WTC11 (cell line): ENCODE measurements around the gene GPR17. TPM values are rescaled to one million over a fixed set of nuclear protein-coding genes. Genes with fewer than 3 reads are reported as not detected.

Experiments used
- ATAC-seq: fragments of 200-7000 bp; cut with Tn5 transposase; 2 replicates; pipeline ENCODE4 v1.10.0; 2021; ENCODE audit warnings: mild to moderate bottlenecking, moderate library complexity
- CTCF ChIA-PET: fragments of 300-600 bp; sonication (Branson Sonifier 250); formaldehyde crosslinking; loops from one replicate; lab custom pipeline; 2021; ENCODE audit warnings: antibody characterized with exemption; lab: Charles Lee
- POLR2A ChIA-PET: fragments of 350-600 bp; sonication (Branson Sonifier 250); formaldehyde crosslinking; loops from one replicate; lab custom pipeline; 2021; ENCODE audit warnings: antibody characterized with exemption; lab: Charles Lee
- DNase-seq: peaks from one replicate; pipeline ENCODE4 v3.0.0; 2021; ENCODE audit warnings: low spot score
- H3K27ac Mint-ChIP-seq: 2 replicates; pipeline ENCODE4 v1.8.0; 2021; ENCODE audit warnings: mixed read lengths
- H3K27me3 Mint-ChIP-seq: 2 replicates; pipeline ENCODE4 v1.8.0; 2021; ENCODE audit warnings: low read depth, mild to moderate bottlenecking, moderate library complexity, mixed read lengths
- H3K36me3 Mint-ChIP-seq: 2 replicates; pipeline ENCODE4 v1.8.0; 2021; ENCODE audit warnings: mixed read lengths
- H3K4me1 Mint-ChIP-seq: 2 replicates; pipeline ENCODE4 v1.8.0; 2022; ENCODE audit warnings: mixed read lengths
- H3K4me3 Mint-ChIP-seq: 2 replicates; pipeline ENCODE4 v1.8.0; 2021; ENCODE audit warnings: mild to moderate bottlenecking, moderate library complexity, mixed read lengths
- H3K9me3 Mint-ChIP-seq: 2 replicates; pipeline ENCODE4 v1.8.0; 2021; ENCODE audit warnings: mixed read lengths
- AR ChIP-seq: fragments of 250-450 bp; sonication (Bioruptor Pico); IDR thresholded peaks from 2 replicates; pipeline ENCODE4 v1.9.0; 2021; ENCODE audit warnings: mild to moderate bottlenecking
- ATF6 ChIP-seq: sonication (generic); formaldehyde crosslinking; IDR thresholded peaks from 2 replicates; pipeline ENCODE4 v1.8.1; 2023; ENCODE audit warnings: mild to moderate bottlenecking, missing genetic modification reagents
- CREB1 ChIP-seq: sonication (generic); formaldehyde crosslinking; IDR thresholded peaks from 2 replicates; pipeline ENCODE4 v1.8.0; 2023; ENCODE audit warnings: mild to moderate bottlenecking, missing genetic modification reagents
- CREM ChIP-seq: sonication (generic); formaldehyde crosslinking; IDR thresholded peaks from 2 replicates; pipeline ENCODE4 v1.8.1; 2022; ENCODE audit warnings: mild to moderate bottlenecking, missing genetic modification reagents, moderate library complexity
- EMX1 ChIP-seq: fragments of 250-450 bp; sonication (Bioruptor Pico); IDR thresholded peaks from 2 replicates; pipeline ENCODE4 v1.8.0; 2021; ENCODE audit warnings: mild to moderate bottlenecking
- FOXK1 ChIP-seq: sonication (generic); formaldehyde crosslinking; IDR thresholded peaks from 2 replicates; pipeline ENCODE4 v1.8.0; 2022; ENCODE audit warnings: mild to moderate bottlenecking, moderate library complexity, missing genetic modification reagents
- GTF2I ChIP-seq: fragments of 250-450 bp; sonication (Bioruptor Pico); conservative IDR thresholded peaks from 2 replicates; pipeline ENCODE4 v1.4.0; 2021; ENCODE audit warnings: mild to moderate bottlenecking
- JAZF1 ChIP-seq: fragments of 250-450 bp; sonication (Bioruptor Pico); IDR thresholded peaks from 2 replicates; pipeline ENCODE4 v1.9.0; 2021; ENCODE audit warnings: moderate library complexity, mild to moderate bottlenecking, inconsistent platforms
- KAT7 ChIP-seq: sonication (generic); formaldehyde crosslinking; IDR thresholded peaks from 2 replicates; pipeline ENCODE4 v1.8.1; 2023; ENCODE audit warnings: missing genetic modification reagents, mild to moderate bottlenecking, borderline replicate concordance
- MXD4 ChIP-seq: fragments of 250-450 bp; sonication (Bioruptor Pico); IDR thresholded peaks from 2 replicates; pipeline ENCODE4 v1.8.0; 2021; ENCODE audit warnings: mild to moderate bottlenecking, moderate library complexity, borderline replicate concordance
- NFYB ChIP-seq: sonication (generic); formaldehyde crosslinking; conservative IDR thresholded peaks from 2 replicates; pipeline ENCODE4 v1.8.0; 2022; ENCODE audit warnings: low read depth, missing genetic modification reagents
- NR2C2 ChIP-seq: sonication (generic); formaldehyde crosslinking; IDR thresholded peaks from 2 replicates; pipeline ENCODE4 v1.8.0; 2022; ENCODE audit warnings: mild to moderate bottlenecking, missing genetic modification reagents
- PRDM15 ChIP-seq: sonication (generic); formaldehyde crosslinking; IDR thresholded peaks from 2 replicates; pipeline ENCODE4 v1.8.0; 2022; ENCODE audit warnings: missing genetic modification reagents
- RELA ChIP-seq: sonication (generic); formaldehyde crosslinking; IDR thresholded peaks from 2 replicates; pipeline ENCODE4 v1.8.1; 2022; ENCODE audit warnings: missing genetic modification reagents, mild to moderate bottlenecking, borderline replicate concordance
- TEAD4 ChIP-seq: sonication (generic); formaldehyde crosslinking; IDR thresholded peaks from 2 replicates; pipeline ENCODE4 v1.8.0; 2022; ENCODE audit warnings: mild to moderate bottlenecking, missing genetic modification reagents
- USF1 ChIP-seq: sonication (generic); formaldehyde crosslinking; IDR thresholded peaks from 2 replicates; pipeline ENCODE4 v1.8.0; 2022; ENCODE audit warnings: mild to moderate bottlenecking, missing genetic modification reagents
- ZNF232 ChIP-seq: sonication (generic); formaldehyde crosslinking; IDR thresholded peaks from 2 replicates; pipeline ENCODE4 v1.8.0; 2022; ENCODE audit warnings: mild to moderate bottlenecking, missing genetic modification reagents
- ZNF423 ChIP-seq: fragments of 250-450 bp; sonication (Bioruptor Pico); IDR thresholded peaks from 2 replicates; pipeline ENCODE4 v2.1.2; 2022; ENCODE audit warnings: mild to moderate bottlenecking, moderate library complexity
- total RNA-seq: library from RNA; stranded (reverse); gene quantifications from 3 replicates; pipeline ENCODE4 v1.2.3, GENCODE V29; 2021
- TF ChIP-seq, protein P1 (sequence below): fragments of 250-450 bp; sonication (Bioruptor Pico); IDR thresholded peaks from 2 replicates; pipeline ENCODE4 v1.8.0; 2021; ENCODE audit warnings: mild to moderate bottlenecking

GPR17 gene
- total RNA-seq, 1 experiment from 2014 or later = not detected

DNA sequence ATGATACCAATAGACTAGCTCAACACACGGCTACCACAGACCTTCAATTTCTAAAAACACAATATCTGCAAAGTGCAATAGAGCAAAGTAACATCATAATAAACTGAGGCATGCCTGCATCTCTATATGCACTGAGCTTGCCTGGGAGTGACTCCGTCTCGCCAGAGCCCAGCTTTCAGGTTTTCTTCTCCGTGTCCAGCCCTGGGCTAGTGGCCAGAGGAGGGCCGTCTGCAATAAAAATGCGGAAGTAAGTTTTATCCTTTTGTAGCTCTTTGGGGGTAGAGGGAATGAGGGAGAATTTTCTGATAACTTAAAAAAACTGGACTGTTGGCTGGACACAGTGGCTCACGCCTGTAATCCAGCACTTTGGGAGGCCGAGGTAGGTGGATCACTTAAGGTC lies 41.0 kb upstream of the GPR17 start:
- H3K27me3 Mint-ChIP-seq = peaks cover 3% of the 10 kb centered on the region; the same call in 1 of the 2 replicates
- ATAC-seq (no peak), DNase-seq (no peak)
- H3K4me3 Mint-ChIP-seq = no peak overlapping the region
- H3K4me1 Mint-ChIP-seq = no peaks in the 10 kb centered on the region
- POLR2A ChIA-PET = no interaction called here
- TF ChIP-seq FOXK1 (CRISPR knock-in tag) (no peak), NFYB (CRISPR knock-in tag) (no peak), PRDM15 (no peak)
- H3K9me3 Mint-ChIP-seq = peaks cover 7% of the 10 kb centered on the region
- H3K36me3 Mint-ChIP-seq = no peaks in the 10 kb centered on the region
- CTCF ChIA-PET = interaction anchor here (2.7 kb wide), 1 partner anchor 13 kb away, joined by 17 read pairs; no protein-coding TSS in a partner anchor
- no peak overlapping the region for H3K27ac Mint-ChIP-seq

GRCh38 chr2:127605691-127606263 lies 40.2 kb upstream of the GPR17 start:
- TF ChIP-seq NR2C2 (CRISPR knock-in tag) = no peak
- TF ChIP-seq NFYB (CRISPR knock-in tag) = no peak
- TF ChIP-seq USF1 (CRISPR knock-in tag) = no peak
- no peak for TF ChIP-seq ZNF423
- TF ChIP-seq, protein P1, sequence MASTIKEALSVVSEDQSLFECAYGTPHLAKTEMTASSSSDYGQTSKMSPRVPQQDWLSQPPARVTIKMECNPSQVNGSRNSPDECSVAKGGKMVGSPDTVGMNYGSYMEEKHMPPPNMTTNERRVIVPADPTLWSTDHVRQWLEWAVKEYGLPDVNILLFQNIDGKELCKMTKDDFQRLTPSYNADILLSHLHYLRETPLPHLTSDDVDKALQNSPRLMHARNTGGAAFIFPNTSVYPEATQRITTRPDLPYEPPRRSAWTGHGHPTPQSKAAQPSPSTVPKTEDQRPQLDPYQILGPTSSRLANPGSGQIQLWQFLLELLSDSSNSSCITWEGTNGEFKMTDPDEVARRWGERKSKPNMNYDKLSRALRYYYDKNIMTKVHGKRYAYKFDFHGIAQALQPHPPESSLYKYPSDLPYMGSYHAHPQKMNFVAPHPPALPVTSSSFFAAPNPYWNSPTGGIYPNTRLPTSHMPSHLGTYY = no peak
- no peak for TF ChIP-seq ATF6 (CRISPR knock-in tag)
- no peak for TF ChIP-seq EMX1 (CRISPR knock-in tag)
- no peak for TF ChIP-seq CREB1
- TF ChIP-seq AR (CRISPR knock-in tag) = no peak
- TF ChIP-seq TEAD4 = no peak
- TF ChIP-seq RELA = no peak
- no peak for TF ChIP-seq CREM (CRISPR knock-in tag)
- TF ChIP-seq KAT7 (CRISPR knock-in tag) = no peak
- no peak for TF ChIP-seq MXD4
- TF ChIP-seq GTF2I = no peak
- TF ChIP-seq JAZF1 (CRISPR knock-in tag) = no peak
- no peak for TF ChIP-seq ZNF232 (CRISPR knock-in tag)
- H3K4me1 Mint-ChIP-seq = no peaks in the 10 kb centered on the region
- CTCF ChIA-PET = interaction anchor here (1.0 to 2.7 kb wide), 3 partner anchors 14 to 59 kb away, joined by 3 to 17 read pairs (median 5); no protein-coding TSS in a partner anchor
- H3K4me3 Mint-ChIP-seq = no peak overlapping the region
- POLR2A ChIA-PET = no interaction called here
- no peak overlapping the region for H3K27ac Mint-ChIP-seq
- H3K36me3 Mint-ChIP-seq = no peaks in the 10 kb centered on the region
- ATAC-seq (no peak), DNase-seq (no peak)
- H3K27me3 Mint-ChIP-seq = peaks cover 3% of the 10 kb centered on the region; the same call in 1 of the 2 replicates
- peaks cover 7% of the 10 kb centered on the region for H3K9me3 Mint-ChIP-seq
